ENCODE results near the gene SH3PXD2A.
"Not testable (repeated sequence)": the region's sequence is repeated elsewhere in the genome, so short reads cannot be mapped to it uniquely, and the experiment has no call there.

SH3PXD2A gene

DNA sequence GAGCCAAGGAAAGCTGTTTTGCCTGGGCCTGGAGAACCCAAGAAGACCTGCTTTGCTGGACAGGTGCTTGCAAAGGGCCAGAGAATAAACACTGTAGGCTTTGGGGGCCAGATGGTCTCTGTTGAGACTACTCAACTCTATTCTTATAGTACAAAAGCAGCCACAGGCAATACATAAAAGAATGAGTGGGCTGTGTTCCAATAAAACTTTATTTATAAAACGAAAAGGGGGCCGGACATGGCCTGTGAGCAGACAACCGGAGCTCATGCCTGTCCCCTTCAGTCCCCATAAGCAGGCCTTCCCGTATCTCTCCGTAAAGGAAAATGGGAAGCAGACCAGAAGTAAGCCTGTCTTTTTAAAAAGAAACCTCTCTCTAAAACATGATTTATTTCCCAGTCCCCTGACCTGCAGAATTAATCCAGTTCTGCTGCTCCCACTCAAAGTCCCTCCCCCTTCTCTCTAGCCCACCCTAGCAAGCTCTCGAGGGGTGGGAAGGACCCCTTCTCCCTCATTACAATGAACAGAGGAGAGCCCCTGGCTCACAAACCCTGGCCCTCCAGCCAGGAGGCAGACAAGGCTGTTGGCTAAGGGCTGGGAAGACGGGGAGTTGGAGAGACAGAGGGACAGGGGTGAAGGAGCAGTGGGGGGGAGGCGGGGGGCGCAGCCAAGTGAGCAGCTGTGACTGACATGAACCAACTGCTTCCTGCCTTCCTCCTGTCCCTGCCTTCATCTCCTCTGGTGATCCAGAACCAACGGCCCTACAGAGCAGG lies 184.1 kb downstream of the SH3PXD2A start:
- DNase-seq (ENCODE audit: low read depth in 3 of 3, low spot score in 1 of 3) = no peak

DNA sequence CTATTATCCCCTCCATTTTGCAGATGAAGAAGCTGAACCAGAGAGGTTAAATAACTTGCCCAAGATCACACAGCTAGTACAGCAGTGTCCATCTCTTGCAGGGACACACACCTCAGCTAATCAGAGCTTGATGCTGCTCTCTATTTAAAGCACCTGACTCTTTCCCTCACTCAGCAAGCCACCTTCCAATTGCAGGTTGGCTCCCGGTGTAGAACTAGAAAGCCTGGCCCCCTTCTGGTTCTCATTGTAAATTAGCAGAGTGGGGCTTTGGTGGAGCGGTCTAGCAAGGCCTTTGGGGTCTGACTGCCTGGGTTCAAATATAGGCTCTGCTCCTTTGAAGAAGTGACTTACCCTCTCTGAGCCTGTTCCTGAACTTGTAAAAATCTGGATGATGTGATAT lies 185.4 kb downstream of the SH3PXD2A start:
- no peak for DNase-seq (ENCODE audit: low read depth in 3 of 3, low spot score in 1 of 3)

DNA sequence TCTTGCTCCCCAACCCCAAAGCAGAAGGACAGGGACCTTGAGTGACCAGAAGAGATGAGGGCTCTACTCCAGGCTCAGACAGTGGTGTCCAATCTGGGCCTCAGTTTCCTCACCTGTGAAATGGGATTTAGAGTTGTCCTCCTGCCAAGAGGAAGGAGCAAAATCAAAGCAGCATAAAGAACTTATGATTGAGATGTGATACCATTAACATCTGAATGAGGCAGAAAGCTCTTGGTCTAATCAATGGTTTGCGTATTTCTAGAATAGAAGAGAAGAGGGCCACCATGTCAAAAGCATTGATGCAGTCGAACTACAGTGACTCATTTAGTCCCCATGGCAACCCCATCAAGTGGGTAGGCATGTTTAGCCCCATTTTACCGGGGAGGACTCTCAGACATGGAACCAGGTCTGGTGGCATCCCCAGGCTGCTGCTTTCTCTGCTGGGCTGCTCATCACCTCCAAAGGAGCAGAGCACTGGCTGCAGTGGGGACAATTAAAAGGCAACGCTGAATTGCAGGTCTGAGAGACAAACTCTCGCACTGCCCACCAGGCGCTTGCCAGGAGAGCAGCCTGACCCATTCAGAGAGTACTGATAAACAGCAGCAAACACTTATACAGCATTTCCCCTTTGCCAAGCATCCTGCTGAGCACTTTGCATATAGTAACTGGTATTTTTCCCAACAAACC lies 186.0 kb downstream of the SH3PXD2A start:
- no peak for DNase-seq (ENCODE audit: low read depth in 3 of 3, low spot score in 1 of 3)

DNA sequence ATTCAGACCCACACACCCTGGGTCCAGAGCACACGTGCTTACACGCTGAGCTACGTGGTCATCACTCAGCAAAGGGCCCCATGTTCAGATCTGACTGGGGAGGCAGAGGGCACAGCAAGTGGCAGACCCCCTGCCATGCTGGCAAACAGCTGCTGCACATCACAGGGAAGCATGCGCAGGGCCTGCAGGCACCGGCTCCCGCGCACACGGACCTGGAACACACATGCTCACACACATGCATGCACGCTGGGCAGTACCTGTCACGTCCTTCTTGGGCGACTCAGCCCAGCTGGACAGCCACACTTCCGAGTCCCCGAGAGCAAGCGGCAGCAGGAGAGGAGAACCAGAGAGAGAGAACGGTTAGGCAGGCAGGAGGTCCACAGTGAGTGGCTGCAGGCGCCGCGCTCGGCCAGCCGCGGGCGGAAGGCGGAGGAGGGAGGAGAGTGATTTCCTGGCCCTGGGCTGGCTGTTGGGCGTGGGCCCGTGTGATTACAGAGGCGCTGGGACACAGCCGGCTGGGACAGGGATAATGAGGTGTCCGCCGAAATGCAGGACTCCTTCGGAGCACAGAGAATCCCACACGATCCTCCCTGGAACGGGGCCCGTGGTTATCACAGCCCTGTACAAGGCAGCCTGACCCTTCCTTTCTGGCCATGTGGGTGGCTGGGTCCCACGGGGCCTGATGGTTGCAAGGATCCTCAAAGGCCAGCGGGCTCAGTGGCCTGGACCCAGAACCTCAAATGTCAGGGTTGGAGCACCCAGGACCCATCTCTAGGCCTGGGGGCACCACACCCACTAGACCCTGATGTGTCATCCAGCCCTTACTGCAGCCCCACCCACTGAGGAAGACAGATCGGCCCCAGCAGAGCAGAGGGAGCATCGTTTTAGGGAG lies 186.8 kb downstream of the SH3PXD2A start:
- no peak for DNase-seq (ENCODE audit: low read depth in 3 of 3, low spot score in 1 of 3)

DNA sequence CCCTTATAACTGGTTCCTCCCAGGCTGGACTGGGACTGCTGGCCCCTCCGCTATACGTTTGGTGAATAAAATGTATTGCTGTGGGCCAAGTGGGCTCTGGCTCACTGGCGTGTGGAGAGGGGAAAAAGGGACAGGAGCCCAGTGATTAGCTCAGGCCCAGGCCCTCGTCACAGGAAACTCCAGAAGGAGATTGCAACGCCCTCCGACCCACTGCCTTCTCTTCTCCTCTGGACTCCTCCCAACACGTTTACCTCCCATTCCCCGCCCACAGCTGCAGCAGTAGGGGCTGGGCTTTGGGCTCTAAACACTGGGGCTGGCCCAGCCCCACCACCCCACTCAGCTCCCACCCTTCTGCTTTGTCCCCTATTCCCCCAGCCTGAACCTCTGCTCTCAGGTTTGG lies 188.0 kb downstream of the SH3PXD2A start:
- no peak for DNase-seq (ENCODE audit: low read depth in 3 of 3, low spot score in 1 of 3)

DNA sequence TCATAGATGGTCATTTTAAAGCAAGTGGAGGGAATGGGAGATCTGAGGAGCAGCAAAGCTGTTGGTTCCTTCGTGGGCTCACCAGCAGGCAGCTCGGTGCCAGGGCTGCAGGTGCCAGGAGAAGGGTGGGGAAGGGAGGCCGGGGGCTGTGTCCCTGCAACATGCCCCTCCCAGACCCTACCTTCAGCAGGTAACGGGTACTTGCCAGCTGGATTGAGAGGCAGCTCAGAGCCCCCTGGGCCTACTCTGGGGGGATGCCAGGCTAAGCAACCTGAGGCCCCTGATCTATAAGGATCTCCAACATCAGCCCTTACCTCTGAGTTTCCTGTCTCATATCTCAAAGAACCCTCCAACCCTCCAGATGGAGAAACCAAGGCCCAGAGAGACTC lies 188.6 kb downstream of the SH3PXD2A start:
- DNase-seq (ENCODE audit: low read depth in 3 of 3, low spot score in 1 of 3) = no peak

DNA sequence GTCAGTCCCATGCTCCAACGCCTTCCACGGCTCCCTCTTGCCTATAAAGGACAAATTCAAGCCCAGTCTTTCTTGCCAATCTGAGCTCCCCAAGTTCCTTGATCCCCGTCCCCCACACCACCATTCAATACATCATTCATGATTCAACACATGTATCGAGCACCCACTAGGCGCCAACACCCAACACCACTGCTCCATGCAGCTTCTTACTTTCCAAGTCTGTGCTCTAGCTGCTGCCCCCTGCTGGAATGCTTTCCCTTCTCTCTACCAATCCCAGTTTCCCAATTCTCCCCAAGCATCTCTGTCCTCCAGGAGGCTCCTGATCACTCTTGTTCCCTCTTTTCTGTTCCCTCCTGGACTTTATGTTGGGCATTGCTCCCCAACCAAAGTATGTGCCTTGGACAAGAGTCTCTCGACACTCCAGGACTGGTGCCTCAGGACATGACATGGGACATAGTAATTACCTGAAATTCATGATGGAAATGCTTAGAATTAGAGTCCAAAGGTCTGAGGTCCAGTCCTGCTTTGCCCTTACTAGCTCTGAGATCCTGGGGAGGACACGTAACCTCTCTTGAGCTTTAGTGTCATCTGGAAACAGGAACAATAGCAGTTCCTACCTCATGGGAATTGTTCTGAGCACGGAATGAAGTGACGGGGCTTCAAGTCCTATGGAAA lies 189.2 kb downstream of the SH3PXD2A start:
- DNase-seq (ENCODE audit: low read depth in 3 of 3, low spot score in 1 of 3) = no peak

DNA sequence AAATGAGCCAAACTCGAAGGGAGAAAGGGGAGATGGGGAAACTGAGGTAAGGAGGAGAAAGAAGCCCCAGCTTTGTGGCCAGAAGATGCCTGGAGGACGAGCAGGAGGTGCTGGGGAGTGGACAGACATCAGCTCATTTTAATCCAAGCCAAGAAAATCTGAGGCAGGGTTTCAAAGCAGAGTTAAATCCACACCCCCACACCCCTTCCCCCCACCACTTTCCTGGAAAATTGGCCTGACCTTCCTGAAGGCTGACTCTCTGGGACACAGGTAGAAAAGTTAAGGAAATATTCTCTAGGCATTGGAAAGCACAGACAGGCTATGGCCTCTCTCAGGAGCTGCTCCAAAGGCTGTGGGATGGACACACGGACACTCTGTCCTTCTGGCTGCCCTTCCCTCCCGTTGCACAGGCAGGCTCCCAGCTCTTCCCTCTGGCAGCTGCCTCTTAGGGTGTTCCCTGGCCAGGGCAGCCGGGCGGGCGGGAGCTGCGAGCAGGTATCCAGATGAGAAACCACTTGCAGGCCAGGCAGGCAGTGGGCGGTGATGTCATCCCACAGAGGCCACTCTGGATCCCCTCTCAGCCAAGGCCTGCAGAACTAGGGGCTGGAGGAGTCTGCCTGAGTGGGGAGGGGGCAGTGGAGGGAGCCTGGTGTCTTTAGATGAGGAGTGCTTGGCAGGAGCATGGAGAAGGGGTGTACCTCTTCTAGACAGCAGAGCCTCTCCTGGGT lies 190.1 kb downstream of the SH3PXD2A start:
- no peak for DNase-seq (ENCODE audit: low read depth in 3 of 3, low spot score in 1 of 3)

DNA sequence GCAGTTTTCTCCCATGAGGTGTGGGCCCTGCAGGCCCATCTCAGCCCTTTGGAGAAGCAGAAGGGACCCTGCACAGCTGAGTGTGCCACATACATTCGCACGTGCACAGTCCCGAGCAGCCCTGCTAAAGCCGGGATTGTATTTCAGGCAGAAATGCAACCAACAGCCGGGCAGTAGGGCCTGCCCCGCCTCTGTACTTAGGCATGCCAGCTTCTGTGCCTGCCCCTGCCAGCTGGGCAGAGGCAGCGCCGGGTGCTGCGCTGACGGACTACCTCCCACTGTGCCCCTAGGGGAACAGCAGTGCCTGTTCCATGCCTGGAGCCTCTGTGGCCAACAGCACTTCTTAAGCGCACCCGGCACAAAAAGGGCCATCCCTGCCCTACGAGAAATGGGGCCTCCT lies 191.6 kb downstream of the SH3PXD2A start:
- no peak for DNase-seq (ENCODE audit: low read depth in 3 of 3, low spot score in 1 of 3)

DNA sequence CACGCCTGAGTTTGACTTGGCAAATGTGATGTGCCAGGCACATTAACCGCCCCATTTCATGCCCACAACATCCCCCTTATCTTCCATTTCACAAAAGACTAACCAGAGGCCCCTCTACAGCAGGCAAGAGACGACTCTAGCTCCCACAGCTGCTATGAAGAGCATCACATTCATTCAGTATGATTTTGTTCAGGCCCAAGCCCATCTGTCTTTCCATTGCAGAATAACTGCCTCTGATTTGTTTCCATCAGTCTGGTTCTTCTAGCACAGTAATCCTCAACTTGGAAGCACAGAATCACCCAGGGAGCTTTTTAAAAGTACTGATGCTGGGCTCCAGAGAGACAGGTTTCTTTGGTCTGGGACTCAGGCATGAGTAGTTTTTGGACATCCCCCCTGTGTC lies 192.1 kb downstream of the SH3PXD2A start:
- no peak for DNase-seq (ENCODE audit: low read depth in 3 of 3, low spot score in 1 of 3)

DNA sequence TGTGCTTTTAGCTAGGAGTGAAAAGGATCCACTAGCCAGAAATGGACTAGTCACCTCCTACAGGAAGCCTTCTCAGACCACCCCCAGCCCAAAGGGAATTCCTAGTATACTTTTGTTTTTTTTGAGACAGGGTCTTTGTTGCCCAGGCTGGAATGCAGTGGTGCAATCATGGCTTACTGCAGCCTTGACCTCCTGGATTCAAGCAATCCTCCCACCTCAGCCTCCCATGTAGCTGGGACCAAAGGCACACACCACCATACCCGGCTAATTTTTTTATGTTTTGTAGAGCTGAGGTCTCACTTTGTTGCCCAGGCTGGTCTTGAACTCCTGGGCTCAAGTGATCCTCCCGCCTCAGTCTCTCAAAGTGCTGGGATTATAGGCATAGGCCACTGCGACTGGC lies 192.7 kb downstream of the SH3PXD2A start:
- DNase-seq (ENCODE audit: low read depth in 3 of 3, low spot score in 1 of 3) = not testable (repeated sequence)

DNA sequence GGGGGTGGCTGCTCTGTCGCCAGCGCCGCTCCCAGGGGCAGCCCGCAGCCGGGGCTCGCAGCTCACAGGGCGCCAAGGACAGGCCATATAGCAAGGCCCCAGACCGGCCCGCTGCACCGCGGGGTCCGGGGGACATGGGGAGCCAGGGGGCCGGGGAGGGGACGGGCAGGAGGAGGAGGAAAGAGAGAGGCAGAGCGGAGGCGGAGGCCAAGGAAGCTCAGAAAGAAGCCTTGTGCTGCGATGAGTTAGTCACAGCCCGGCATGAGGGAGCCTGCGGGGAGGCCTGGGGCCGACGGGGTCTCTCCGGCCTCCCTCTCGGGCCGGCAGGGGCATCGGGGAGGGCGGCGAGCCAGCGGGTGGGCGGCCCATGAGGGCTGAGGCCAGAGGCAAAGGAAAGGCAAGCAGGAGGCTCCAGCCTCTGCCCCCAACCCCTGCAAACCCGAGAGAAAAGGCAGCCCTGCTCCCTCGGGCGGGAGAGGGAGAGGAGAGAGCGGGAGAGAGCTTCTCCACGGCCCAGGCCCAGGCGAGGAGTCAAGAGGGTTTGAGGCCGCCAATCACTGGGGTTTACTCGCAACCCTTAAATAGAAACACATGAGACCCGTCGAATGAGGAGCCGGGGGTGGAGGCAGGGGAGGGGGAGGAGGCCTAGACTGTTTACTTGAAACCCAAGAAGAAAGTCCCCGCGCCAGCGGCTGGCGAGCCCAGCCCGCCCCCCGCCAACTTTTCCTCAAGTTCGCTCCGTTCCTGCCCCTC lies 194.0 kb downstream of the SH3PXD2A start:
- peak in 2 of 3 donors; percentile 11 to 22 for DNase-seq (ENCODE audit: low read depth in 3 of 3, low spot score in 1 of 3)

DNA sequence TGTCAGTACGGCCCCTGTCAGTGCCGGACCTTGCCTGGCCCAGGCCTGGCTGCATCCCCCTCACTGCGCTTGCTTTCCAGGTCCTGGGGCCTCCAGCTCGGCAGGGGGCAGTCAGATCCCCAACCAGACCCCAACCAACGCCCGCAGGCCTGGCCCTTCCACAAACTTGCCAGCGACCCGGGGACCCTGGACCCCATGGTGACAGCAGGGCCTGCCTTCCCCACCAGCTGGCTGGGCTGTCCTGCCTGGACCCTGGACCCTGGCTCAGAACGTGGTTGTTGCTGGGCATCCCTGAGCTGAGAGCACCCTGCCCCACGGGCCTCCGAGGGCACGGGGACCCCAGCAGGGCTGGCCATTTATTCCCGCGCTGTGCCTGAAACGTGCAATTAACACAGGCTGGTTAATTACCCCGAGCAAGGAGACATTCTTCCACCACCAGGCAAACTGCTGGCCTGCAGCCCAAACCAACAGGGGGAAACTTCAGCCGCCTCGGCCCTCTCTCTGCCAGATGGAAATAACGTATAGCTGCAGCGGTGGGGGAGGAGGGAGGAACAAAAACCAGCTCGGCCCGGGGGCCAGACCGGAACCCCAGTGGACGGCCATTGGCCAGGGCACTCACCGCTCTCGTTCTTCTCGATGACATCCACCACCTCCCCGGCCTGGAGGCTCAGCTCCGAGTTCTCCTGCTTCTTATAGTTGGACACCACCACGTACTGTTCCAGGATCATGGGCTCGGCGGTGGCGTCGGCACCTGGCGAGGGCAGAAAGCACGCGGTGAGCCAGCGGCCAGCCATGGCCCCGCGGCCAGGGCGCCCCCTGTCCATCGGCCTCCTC lies 194.8 kb downstream of the SH3PXD2A start:
- DNase-seq (ENCODE audit: low read depth in 3 of 3, low spot score in 1 of 3) = no peak

DNA sequence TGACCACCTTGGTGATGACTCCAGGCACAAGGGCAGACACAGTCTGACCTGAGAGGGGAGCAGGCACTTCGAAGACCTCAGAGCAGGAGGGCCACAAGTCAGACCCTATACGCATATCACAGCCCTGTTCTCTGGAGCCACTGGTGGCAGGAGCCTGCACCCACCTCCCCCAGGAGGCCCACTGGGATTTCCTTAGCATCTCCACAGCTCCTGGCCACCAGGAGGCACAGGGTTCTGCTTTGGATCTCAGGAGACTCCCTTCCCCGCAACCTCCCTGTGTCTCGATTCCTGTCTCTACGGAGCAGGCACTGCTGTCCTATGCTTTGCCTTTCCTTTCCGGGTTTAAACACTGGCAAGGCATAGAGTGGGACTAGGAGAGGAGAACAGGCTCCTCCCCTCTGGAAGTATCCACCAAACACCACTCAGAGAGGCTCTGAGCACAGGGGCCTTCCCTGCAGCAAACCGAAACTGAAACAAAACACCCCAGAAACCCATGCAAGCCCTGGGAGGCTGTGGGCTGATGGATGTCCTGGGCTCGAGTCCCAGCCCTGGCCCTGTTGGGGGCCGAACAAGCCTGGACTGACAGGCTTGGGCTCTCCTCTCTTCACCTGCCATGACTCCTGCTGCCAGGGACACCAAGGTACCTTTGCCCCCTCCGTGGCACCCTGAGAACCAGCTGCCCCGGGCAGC lies 195.6 kb downstream of the SH3PXD2A start:
- DNase-seq (ENCODE audit: low read depth in 3 of 3, low spot score in 1 of 3) = peak in 2 of 3 donors; percentile 19 to 20

DNA sequence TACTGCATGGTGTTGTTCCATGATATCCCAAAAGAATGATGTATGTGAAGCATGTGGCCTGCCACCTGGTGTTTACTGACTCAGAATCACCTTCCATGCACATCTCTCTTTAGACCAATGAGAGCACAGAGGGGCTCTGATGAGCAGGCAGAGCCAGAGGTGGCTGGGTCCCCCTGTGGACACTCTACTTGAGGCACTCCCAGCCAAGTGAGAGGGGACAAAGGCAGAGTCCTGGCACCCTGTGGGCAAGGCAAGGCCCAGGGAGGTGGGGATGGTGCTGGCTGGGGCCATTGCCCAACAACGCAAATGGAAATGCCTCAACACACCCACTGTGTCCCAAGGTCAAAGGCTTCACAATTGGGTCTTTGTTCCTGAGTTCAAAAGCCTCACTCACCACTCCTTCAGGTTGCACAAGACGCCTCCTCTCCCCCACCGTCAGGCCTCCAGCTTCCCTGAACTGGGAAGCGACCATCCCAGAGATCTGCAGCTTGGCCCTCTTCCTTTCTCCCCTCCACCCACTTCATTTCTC lies 197.3 kb downstream of the SH3PXD2A start:
- no peak for DNase-seq (ENCODE audit: low read depth in 3 of 3, low spot score in 1 of 3)

DNA sequence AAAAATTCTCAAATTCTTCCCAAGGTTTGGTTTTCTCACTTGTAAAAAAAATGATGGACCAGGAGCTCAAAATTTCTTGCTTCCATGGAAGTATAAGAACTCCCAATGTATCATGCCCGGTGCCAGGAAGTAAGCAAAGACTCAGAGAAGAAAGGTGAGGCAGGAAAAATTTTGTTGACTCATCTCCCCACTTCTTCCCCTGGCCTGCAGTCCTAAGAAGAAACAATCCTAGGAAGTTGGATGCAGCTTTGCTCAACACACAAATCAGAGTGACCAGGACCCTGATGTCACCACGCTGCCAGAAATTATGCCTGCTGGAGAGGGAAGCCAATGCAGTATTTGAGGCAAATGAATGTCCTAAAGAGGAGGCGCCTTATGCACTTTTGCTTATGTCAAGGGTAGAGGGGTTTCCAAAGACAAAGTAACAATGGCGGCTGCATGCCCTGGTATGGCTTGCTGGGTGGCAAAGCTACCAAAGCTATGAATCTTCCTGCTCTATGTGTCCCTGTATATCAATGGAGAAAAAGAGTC lies 198.2 kb downstream of the SH3PXD2A start:
- no peak for DNase-seq (ENCODE audit: low read depth in 3 of 3, low spot score in 1 of 3)

DNA sequence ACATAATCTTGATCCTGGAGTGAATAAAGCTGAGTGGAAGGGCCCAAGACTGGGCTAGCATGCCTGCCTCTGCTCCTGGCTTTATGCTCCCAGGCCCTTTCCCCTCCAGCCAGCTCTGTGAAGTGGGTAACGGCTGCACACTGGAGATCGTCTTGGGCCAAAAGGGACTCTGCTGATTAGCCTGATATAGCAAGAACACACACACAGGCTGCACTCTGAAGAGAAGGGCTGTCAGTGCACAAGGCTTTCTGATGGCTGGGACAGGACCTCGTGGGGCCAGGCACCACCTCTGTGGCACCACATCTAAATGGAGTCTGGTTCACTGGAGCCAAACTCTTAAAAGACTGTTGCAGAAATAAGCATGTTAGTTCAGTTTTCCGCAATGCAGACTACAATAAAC lies 200.5 kb downstream of the SH3PXD2A start:
- DNase-seq (ENCODE audit: low read depth in 3 of 3, low spot score in 1 of 3) = no peak

DNA sequence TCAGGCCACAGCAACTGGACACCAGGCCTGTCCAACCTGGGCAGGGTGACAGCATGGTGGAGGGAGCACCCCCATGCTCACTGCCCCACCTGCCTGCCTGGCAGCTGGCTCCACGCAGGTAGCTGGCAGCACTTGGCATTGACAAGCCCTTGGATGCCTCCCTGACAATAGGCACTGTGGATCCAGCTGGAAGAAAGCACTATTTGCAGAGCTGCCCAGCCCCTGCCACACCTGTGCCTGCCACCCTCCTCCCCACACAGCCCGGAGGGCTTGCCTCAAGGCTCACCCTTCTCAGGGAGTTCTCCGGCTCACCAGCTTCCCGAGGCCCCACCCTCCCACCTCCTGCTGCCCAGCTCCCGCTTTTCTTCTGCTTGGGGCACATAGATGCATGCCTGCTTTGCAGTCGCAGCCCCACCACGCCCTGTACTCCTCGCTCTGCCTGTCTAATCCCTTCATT lies 201.8 kb downstream of the SH3PXD2A start:
- DNase-seq (ENCODE audit: low read depth in 3 of 3, low spot score in 1 of 3) = no peak
